Panc1 (cell line): Measurements from ENCODE around the gene CKAP2L. TPM values are rescaled to one million over a fixed set of nuclear protein-coding genes. Genes with fewer than 3 reads are reported as not detected.
A peak's percentile ranks its signal among the peaks of the same experiment; 100 is the strongest.
"Not testable (repeated sequence)": the region's sequence is repeated elsewhere in the genome, so short reads cannot be mapped to it uniquely, and the experiment has no call there.

Source experiments
- ATAC-seq: fragments of 200-7000 bp; cut with Tn5 transposase; 2 replicates; pipeline ENCODE4 v1.9.1; 2020; ENCODE audit warnings: mild to moderate bottlenecking, moderate library complexity
- BruUV-seq: library from RNA; stranded (reverse); fragments of 400-500 nt; replicated peaks from 2 replicates; lab custom pipeline; 2021; lab: Mats Ljungman, UMichigan
- CTCF ChIA-PET: fragments of 300-600 bp; sonication (Branson Sonifier 250); formaldehyde crosslinking; loops from one replicate; lab custom pipeline; 2022; ENCODE audit warnings: antibody characterized with exemption; lab: Charles Lee
- POLR2A ChIA-PET: fragments of 300-600 bp; sonication (Branson Sonifier 250); formaldehyde crosslinking; loops from one replicate; lab custom pipeline; 2022; ENCODE audit warnings: antibody characterized with exemption; lab: Charles Lee
- DNase-seq: peaks from one replicate; pipeline ENCODE4 v3.0.0-alpha.2; 2010; ENCODE audit warnings: low read depth, low spot score
- H3K27ac ChIP-seq: 2 replicates; pipeline ENCODE4 v1.5.1; 2011; ENCODE audit warnings: mild to moderate bottlenecking, low read length, inconsistent platforms
- H3K27me3 ChIP-seq: fragments of 200-500 bp; sonication (Bioruptor generic); 2 replicates; pipeline ENCODE4 v1.6.0; 2014; ENCODE audit warnings: low read length, inconsistent platforms; ENCODE audit not compliant: control insufficient read depth, insufficient read depth
- H3K36me3 ChIP-seq: fragments of 200-500 bp; sonication (Bioruptor generic); 2 replicates; pipeline ENCODE4 v1.5.1; 2014; ENCODE audit warnings: inconsistent platforms, mild to moderate bottlenecking, low read length, moderate library complexity; ENCODE audit not compliant: control insufficient read depth, insufficient read depth
- H3K4me1 ChIP-seq: 2 replicates; pipeline ENCODE4 v1.5.1; 2011; ENCODE audit warnings: inconsistent platforms, mild to moderate bottlenecking, low read length, moderate library complexity; ENCODE audit not compliant: control insufficient read depth, insufficient read depth
- H3K4me3 ChIP-seq, 2 experiments: 2 replicates each; pipeline ENCODE4 v1.5.1; 2011 to 2012; ENCODE audit warnings: low read depth in 2 of 2, low read length in 2 of 2, mild to moderate bottlenecking in 2 of 2, inconsistent platforms in 1 of 2, moderate library complexity in 1 of 2
- H3K9me3 ChIP-seq: fragments of 200-500 bp; sonication (Bioruptor generic); 2 replicates; pipeline ENCODE4 v1.5.1; 2014; ENCODE audit warnings: low read depth, mild to moderate bottlenecking, inconsistent platforms, low read length, moderate library complexity; ENCODE audit not compliant: control insufficient read depth, insufficient read depth
- POLR2AphosphoS5 ChIP-seq: IDR thresholded peaks from 2 replicates; pipeline ENCODE4 v1.6.1; 2012; ENCODE audit warnings: mild to moderate bottlenecking, low read depth, low read length, moderate library complexity
- SIN3A ChIP-seq: IDR thresholded peaks from 2 replicates; pipeline ENCODE4 v1.6.1; 2012; ENCODE audit warnings: low read depth, mild to moderate bottlenecking, low read length, moderate library complexity, borderline replicate concordance; ENCODE audit not compliant: insufficient read depth
- TCF7L2 ChIP-seq: IDR thresholded peaks from 2 replicates; pipeline ENCODE4 v1.6.1; 2011; ENCODE audit warnings: mild to moderate bottlenecking, low read depth, low read length, inconsistent platforms
- in situ Hi-C: cut with HindIII; loops from 2 replicates; pipeline ENCODE4 v1.10.0; 2016; ENCODE audit warnings: low sequenced_read_pairs, low pct_unique_long_range_greater_than_20kb
- intact Hi-C: fragments of 100-400 bp; cut with micrococcal nuclease; formaldehyde crosslinking; loops from one replicate; pipeline ENCODE4 v1.10.0; 2022; ENCODE audit not compliant: unreplicated experiment
- total RNA-seq: library from RNA; stranded (reverse); gene quantifications from one replicate; pipeline ENCODE4 v1.2.1, GENCODE V29; 2021; ENCODE audit not compliant: unreplicated experiment
- TF ChIP-seq, protein P1 (sequence below), 2 experiments: IDR thresholded peaks; 2 replicates each; pipeline ENCODE4 v1.6.1; 2011 to 2012; ENCODE audit warnings: low read depth in 2 of 2, control low read depth in 1 of 2, low read length in 1 of 2, mild to moderate bottlenecking in 1 of 2, moderate library complexity in 1 of 2; ENCODE audit not compliant: insufficient read depth in 1 of 2
- TF ChIP-seq, protein P2 (sequence below): fragments of 450-650 bp; IDR thresholded peaks from 2 replicates; pipeline ENCODE4 v1.5.1; 2017; ENCODE audit warnings: mild to moderate bottlenecking

Gene CKAP2L
- total RNA-seq, 1 experiment from 2014 or later, result 27.0 TPM

DNA sequence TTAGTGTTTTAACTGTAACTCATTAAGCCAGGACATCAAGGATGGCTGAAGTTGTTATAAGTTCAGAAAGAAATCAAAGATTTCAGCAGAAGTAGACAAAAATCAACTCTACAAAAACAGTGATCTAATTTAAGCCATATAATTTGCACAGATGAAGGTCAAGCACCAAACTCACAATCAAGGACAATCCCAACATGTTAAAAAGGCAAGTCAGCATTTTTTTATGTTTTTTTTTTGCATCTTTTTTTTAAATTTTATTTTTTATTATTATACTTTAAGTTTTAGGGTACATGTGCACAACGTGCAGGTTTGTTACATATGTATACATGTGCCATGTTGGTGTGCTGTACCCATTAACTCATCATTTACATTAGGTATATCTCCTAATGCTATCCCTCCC lies 48.3 kb downstream of the CKAP2L start:
- in situ Hi-C loops, H3K4me3 ChIP-seq, BruUV-seq, H3K27ac ChIP-seq, H3K9me3 ChIP-seq, intact Hi-C loops, H3K36me3 ChIP-seq, CTCF ChIA-PET, POLR2A ChIA-PET, H3K27me3 ChIP-seq, H3K4me1 ChIP-seq, ATAC-seq, DNase-seq: not testable (repeated sequence)

GRCh38 chr2:112714836-112715631 lies 49.4 kb downstream of the CKAP2L start:
- TF ChIP-seq POLR2AphosphoS5 (no peak), SIN3A (no peak), TCF7L2 (no peak)
- TF ChIP-seq, protein P1, sequence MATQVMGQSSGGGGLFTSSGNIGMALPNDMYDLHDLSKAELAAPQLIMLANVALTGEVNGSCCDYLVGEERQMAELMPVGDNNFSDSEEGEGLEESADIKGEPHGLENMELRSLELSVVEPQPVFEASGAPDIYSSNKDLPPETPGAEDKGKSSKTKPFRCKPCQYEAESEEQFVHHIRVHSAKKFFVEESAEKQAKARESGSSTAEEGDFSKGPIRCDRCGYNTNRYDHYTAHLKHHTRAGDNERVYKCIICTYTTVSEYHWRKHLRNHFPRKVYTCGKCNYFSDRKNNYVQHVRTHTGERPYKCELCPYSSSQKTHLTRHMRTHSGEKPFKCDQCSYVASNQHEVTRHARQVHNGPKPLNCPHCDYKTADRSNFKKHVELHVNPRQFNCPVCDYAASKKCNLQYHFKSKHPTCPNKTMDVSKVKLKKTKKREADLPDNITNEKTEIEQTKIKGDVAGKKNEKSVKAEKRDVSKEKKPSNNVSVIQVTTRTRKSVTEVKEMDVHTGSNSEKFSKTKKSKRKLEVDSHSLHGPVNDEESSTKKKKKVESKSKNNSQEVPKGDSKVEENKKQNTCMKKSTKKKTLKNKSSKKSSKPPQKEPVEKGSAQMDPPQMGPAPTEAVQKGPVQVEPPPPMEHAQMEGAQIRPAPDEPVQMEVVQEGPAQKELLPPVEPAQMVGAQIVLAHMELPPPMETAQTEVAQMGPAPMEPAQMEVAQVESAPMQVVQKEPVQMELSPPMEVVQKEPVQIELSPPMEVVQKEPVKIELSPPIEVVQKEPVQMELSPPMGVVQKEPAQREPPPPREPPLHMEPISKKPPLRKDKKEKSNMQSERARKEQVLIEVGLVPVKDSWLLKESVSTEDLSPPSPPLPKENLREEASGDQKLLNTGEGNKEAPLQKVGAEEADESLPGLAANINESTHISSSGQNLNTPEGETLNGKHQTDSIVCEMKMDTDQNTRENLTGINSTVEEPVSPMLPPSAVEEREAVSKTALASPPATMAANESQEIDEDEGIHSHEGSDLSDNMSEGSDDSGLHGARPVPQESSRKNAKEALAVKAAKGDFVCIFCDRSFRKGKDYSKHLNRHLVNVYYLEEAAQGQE (IDR thresholded peaks at IDR 0.05; ENCODE audit: insufficient read depth in 1 of 2, low read depth in 2 of 2, low read length in 1 of 2), result no peak
- TF ChIP-seq, protein P2, sequence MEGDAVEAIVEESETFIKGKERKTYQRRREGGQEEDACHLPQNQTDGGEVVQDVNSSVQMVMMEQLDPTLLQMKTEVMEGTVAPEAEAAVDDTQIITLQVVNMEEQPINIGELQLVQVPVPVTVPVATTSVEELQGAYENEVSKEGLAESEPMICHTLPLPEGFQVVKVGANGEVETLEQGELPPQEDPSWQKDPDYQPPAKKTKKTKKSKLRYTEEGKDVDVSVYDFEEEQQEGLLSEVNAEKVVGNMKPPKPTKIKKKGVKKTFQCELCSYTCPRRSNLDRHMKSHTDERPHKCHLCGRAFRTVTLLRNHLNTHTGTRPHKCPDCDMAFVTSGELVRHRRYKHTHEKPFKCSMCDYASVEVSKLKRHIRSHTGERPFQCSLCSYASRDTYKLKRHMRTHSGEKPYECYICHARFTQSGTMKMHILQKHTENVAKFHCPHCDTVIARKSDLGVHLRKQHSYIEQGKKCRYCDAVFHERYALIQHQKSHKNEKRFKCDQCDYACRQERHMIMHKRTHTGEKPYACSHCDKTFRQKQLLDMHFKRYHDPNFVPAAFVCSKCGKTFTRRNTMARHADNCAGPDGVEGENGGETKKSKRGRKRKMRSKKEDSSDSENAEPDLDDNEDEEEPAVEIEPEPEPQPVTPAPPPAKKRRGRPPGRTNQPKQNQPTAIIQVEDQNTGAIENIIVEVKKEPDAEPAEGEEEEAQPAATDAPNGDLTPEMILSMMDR, result no peak
- Histone ChIP-seq H3K4me1 (no peaks in the 10 kb centered on the region), H3K27ac (no peak overlapping the region), H3K4me3 (no peak overlapping the region), H3K36me3 (no peaks in the 10 kb centered on the region), H3K27me3 (no peaks in the 10 kb centered on the region), H3K9me3 (no peaks in the 10 kb centered on the region)
- DNase-seq, result no peak
- in situ Hi-C loops, result no loop called here
- intact Hi-C loops, result no loop called here
- BruUV-seq, result no TSS peak
- CTCF ChIA-PET, result no interaction called here
- POLR2A ChIA-PET, result no interaction called here
- peak; percentile 89 for ATAC-seq

GRCh38 chr2:112714331-112714730 lies 50.1 kb downstream of the CKAP2L start:
- H3K9me3 ChIP-seq, result no peaks in the 10 kb centered on the region
- no peak overlapping the region for H3K27ac ChIP-seq
- H3K27me3 ChIP-seq, result no peaks in the 10 kb centered on the region
- no peaks in the 10 kb centered on the region for H3K4me1 ChIP-seq
- ATAC-seq (no peak), DNase-seq (no peak)
- ChIA-PET CTCF (no interaction called here), POLR2A (no interaction called here)
- intact Hi-C loops, result no loop called here
- no peak overlapping the region for H3K4me3 ChIP-seq
- no TSS peak for BruUV-seq
- TF ChIP-seq, protein P1 (IDR thresholded peaks at IDR 0.05; ENCODE audit: insufficient read depth in 1 of 2, low read depth in 2 of 2, low read length in 1 of 2), result no peak
- TF ChIP-seq TCF7L2 (no peak), POLR2AphosphoS5 (no peak), SIN3A (no peak)
- TF ChIP-seq, protein P2, result no peak
- no peaks in the 10 kb centered on the region for H3K36me3 ChIP-seq
- in situ Hi-C loops, result no loop called here
